HUES6 (cell line): ENCODE measurements around the gene CST9.
A peak's percentile ranks its signal among the peaks of the same experiment; 100 is the strongest.

Experiments used
- H3K27ac ChIP-seq: 2 replicates; pipeline ENCODE4 v1.7.0; 2013; ENCODE audit warnings: low read depth, mild to moderate bottlenecking, low read length, inconsistent platforms
- H3K27me3 ChIP-seq: 2 replicates; pipeline ENCODE4 v1.6.1; 2013; ENCODE audit warnings: low read length; ENCODE audit not compliant: control insufficient read depth, insufficient read depth
- H3K36me3 ChIP-seq: 2 replicates; pipeline ENCODE4 v1.6.1; 2013; ENCODE audit warnings: low read length; ENCODE audit not compliant: control insufficient read depth, insufficient read depth
- H3K4me1 ChIP-seq: 2 replicates; pipeline ENCODE4 v1.6.1; 2013; ENCODE audit warnings: low read length; ENCODE audit not compliant: control insufficient read depth, insufficient read depth
- H3K4me3 ChIP-seq: 2 replicates; pipeline ENCODE4 v1.5.1; 2013; ENCODE audit warnings: low read depth, low read length
- H3K9ac ChIP-seq: one replicate; pipeline ENCODE4 v1.6.1; 2013; ENCODE audit warnings: mild to moderate bottlenecking, low read length
- H3K9me3 ChIP-seq: 2 replicates; pipeline ENCODE4 v1.6.1; 2013; ENCODE audit warnings: low read depth, low read length; ENCODE audit not compliant: control insufficient read depth, insufficient read depth

The CST9 gene

DNA sequence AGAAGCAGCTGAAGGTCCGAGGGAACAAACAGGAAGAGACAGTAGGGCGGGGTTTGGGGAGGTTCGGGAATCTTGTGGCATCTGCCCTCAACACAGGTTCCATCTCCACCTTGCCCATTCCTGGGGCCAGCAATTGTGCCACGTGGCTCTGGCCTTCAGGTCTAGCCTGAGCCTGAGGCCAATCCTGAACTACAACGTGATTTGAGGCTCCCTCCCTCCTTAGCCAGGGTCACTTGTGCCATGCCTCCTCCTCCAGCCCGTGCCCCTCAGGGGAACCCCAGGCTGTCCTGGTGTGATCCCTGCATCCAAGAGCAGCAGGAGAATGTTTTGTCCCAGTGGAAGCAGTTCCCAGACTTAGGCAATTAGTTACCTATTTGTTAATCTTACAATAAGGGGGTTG, 3.0 kb downstream of the CST9 start:
- Histone ChIP-seq H3K9me3 (no peaks in the 10 kb centered on the region), H3K4me3 (no peak overlapping the region), H3K36me3 (no peaks in the 10 kb centered on the region), H3K9ac (no peak overlapping the region), H3K27me3 (no peaks in the 10 kb centered on the region; the same call in 1 of the 2 replicates), H3K27ac (no peak overlapping the region), H3K4me1 (0 out of 2 replicates have a peak, but pooled peaks cover 2% of the 10 kb centered on the region)

DNA sequence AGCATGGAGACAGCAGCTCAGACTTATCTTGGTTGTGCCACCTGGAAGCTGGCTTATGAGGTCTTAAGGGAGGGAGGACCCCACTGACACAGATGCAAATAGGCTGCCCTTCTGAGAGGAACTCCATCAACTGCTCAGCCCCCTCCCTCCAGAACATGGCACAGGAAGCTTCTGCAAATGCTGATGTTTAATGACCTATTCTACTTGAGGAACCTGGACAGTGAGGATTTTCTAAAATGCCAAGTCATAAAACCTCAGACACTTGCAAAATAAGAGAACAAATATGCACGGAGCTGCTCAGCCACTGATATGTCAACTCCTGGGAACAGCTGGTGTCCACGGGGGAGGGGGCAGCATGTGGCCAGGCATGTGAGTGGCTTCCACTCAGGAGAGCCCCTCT, 3.5 kb downstream of the CST9 start:
- no peaks in the 10 kb centered on the region for H3K9me3 ChIP-seq
- no peak overlapping the region for H3K4me3 ChIP-seq
- no peak overlapping the region for H3K9ac ChIP-seq
- no peak overlapping the region for H3K27ac ChIP-seq
- no peaks in the 10 kb centered on the region for H3K36me3 ChIP-seq
- no peaks in the 10 kb centered on the region; the same call in 1 of the 2 replicates for H3K27me3 ChIP-seq
- H3K4me1 ChIP-seq: 0 out of 2 replicates have a peak, but pooled peaks cover 2% of the 10 kb centered on the region

DNA sequence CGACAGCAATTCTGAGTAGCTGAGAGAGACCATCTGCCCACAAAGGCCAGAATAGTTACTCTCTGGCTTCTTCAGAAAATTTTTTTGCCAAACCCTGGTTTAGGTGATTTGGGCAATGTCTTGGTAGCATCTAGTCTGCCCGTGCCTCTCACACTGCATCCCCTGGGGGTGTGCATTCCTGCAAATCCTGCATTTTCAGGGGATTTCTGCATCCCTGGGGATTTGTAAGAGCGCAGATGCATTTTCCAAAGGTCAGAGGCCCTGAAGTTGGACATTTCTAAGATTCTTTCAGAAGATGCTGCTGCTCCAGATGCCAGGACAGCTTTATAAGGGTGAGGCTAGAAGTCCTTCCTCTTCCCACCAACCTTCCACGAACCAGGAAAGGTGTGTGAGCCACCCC, 4.0 kb downstream of the CST9 start:
- no peaks in the 10 kb centered on the region for H3K36me3 ChIP-seq
- H3K4me1 ChIP-seq: 0 out of 2 replicates have a peak, but pooled peaks cover 2% of the 10 kb centered on the region
- no peak overlapping the region for H3K4me3 ChIP-seq
- H3K9ac ChIP-seq: no peak overlapping the region
- no peak overlapping the region for H3K27ac ChIP-seq
- no peaks in the 10 kb centered on the region for H3K9me3 ChIP-seq
- H3K27me3 ChIP-seq: no peaks in the 10 kb centered on the region; the same call in 1 of the 2 replicates

DNA sequence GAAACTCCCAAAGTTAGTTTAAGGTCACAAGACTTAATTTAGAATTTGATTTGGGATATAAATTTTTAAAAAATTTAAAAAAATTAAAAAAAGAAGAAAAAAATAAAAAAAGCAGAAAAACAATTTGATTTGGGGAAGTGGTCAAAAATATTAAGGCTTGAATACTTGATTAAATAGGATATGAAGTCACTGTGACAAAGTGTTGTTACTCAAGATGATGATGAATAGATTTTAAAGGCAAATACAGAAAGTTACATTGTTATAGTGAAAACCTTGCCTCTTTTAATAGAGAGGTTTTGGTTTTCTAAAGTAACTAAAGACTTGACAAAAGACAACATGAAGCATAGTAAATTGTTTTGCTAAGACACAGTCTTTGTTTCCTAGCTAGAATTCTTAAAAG, 7.2 kb downstream of the CST9 start:
- Histone ChIP-seq H3K4me3 (no peak overlapping the region), H3K4me1 (0 out of 2 replicates have a peak, but pooled peaks cover 5% of the 10 kb centered on the region), H3K9me3 (no peaks in the 10 kb centered on the region; the same call in 1 of the 2 replicates), H3K27ac (no peak overlapping the region), H3K36me3 (no peaks in the 10 kb centered on the region), H3K9ac (no peak overlapping the region), H3K27me3 (no peaks in the 10 kb centered on the region)

DNA sequence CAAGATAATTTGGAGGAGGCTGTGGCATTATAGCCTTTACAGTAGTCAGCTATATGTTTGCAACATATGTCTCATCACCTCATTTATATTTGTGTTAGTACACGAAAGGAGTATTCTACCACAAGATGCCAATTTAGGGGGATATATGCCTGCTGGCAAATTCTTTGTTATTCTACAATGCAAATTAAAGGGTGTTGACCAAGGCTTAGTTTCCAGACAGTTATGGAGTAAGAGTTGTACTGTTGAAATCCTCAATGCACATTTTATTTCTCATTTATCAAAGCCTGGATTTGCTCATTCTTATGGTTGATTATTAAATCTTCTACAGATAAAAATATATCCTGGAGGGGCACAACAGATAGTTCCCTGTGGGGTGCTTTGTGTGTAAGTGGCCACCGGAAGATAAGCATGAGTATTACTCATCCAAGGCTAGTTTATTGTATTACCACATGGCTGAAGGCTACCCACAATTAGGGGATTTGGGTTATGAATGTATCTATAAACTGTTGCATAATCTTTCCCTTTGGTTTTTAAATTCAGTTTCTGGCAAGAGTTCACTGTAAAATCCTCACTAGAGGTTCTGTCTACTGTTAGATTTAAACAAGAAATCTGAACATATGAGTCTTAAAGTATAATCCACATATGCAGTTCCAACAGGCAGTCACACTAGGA, 9.0 kb downstream of the CST9 start:
- Histone ChIP-seq H3K9ac (no peak overlapping the region), H3K4me3 (no peak overlapping the region), H3K4me1 (0 out of 2 replicates have a peak, but pooled peaks cover 5% of the 10 kb centered on the region), H3K27ac (no peak overlapping the region), H3K27me3 (no peaks in the 10 kb centered on the region), H3K9me3 (no peaks in the 10 kb centered on the region; the same call in 1 of the 2 replicates), H3K36me3 (no peaks in the 10 kb centered on the region)

DNA sequence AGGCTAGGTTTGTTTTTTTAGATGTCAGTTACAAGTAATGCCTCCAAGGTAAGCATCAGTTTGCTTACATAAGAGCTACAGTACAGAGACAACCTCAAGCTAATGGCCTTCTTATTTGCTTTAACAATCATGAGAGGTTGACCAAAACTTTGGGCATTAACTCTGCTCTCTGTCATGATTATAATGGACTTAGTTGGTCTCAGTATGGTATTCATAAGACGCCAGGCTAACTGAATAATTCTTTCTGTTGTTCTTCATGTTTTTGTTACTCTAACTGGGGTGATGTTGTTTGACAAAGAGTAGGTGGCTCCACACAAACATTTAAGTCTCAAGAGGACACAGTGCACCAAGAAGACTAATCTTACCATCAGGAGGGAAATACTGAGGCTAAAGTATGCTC, 9.8 kb downstream of the CST9 start:
- Histone ChIP-seq H3K4me3 (no peak overlapping the region), H3K9ac (no peak overlapping the region), H3K9me3 (no peaks in the 10 kb centered on the region; the same call in 1 of the 2 replicates), H3K27ac (no peak overlapping the region), H3K27me3 (no peaks in the 10 kb centered on the region), H3K4me1 (0 out of 2 replicates have a peak, but pooled peaks cover 5% of the 10 kb centered on the region), H3K36me3 (no peaks in the 10 kb centered on the region)

DNA sequence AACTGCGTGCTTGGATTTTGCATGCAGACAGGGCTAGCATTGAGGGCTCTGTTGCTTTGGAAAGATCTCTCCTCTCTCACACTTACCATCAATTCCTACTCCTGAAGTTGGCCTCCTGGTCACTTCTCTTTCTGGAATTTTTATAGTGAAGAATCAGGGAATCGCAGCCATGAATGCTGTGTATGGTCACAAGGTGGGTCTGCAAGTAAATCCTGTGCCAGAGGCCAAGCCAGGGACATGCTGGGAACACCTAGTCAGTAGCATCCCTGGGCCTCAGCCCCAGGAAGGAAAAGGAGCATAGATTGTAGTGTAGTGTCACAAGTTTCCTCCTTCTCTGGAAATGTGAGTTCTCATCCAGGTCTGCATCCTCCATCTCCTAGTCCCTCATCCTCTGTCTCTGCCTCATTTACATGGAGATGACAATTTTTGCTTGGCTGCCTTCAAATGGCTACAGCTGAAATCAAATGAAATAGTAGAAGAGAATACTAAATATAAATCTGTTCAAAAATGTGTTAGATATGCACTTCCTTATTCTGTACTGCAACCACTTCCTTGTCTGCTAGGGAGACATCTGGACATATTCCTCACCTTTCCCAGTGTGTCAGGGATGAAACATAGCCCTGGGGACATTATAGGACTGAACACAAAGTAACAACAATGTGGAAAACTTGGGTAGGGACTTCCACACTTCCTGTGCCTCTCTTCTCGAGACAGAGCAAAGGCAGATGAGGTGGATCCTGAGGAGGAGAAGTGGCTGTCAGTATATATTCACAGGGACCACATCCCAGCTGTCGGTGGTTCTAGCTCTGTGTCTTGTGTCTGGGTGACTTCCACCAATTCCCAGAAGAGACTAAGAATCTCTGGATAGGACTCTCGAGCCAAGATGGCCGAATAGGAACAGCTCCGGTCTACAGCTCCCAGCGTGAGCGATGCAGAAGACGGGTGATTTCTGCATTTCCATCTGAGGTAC, 17.0 kb downstream of the CST9 start:
- Histone ChIP-seq H3K27ac (no peak overlapping the region), H3K4me3 (peak overlapping the region; percentile 33), H3K27me3 (no peaks in the 10 kb centered on the region), H3K9me3 (0 out of 2 replicates have a peak, but pooled peaks cover 2% of the 10 kb centered on the region), H3K4me1 (peaks cover 4% of the 10 kb centered on the region; the same call in 1 of the 2 replicates), H3K36me3 (no peaks in the 10 kb centered on the region), H3K9ac (no peak overlapping the region)

DNA sequence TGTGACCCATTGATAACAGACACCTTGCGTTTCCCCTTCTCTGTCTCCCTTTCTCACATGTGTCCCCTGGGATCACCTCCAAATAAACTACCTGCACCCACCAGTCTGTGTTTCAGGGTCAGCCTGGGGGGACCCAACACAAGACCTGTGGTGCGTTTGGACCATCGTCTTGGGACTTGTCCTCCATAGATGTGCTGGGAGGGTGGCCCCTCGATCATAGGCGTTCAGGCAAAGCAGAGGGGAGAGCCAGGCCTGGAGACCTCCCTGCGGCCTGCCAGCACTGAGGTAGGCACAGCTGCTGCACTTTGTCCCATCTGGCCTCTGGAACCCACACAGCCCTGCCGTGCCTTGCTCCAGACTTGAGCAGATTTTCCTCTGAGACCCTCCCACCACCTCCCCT, 18.1 kb downstream of the CST9 start:
- Histone ChIP-seq H3K36me3 (no peaks in the 10 kb centered on the region), H3K4me1 (peaks cover 4% of the 10 kb centered on the region; the same call in 1 of the 2 replicates), H3K27ac (no peak overlapping the region), H3K27me3 (no peaks in the 10 kb centered on the region), H3K9ac (no peak overlapping the region), H3K9me3 (0 out of 2 replicates have a peak, but pooled peaks cover 2% of the 10 kb centered on the region), H3K4me3 (no peak overlapping the region)

DNA sequence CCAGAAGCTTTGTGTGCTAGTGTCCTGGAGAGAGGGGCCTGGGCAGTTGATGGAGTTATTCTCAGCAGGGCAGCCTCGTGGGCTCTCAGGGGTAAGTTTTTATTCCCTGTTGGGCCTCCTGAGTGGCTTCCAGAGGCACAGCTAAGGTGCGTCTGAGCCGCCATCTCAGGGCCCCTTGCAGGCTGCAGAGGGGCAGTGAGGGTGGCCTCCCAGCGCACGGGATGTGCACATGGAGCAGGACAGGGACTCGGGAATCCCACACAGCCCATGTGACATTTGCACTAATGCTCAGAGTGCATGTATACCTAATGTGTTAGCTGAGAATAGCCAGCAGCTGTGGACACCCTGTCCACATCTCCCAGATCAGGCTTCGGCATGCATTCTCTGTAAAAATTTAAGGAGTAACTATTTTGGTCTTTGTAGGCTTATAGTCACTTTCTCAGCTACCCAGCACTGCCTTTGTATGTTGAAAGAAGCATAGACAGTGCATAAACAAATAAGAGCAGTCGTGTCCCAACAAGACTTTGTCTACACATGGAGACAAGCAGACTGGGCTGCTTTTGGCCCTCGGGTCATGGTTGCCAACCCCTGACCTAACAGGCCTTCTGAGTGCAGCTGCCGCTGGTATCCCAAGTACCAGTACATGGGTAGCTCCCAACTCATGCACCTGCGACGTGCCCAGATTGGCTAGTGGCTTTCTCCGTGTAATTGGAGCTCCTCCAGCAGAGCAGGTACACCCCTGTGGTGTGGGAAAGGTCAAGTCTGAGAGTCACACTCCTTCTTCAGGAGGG, 18.8 kb downstream of the CST9 start:
- Histone ChIP-seq H3K9me3 (peaks cover 2% of the 10 kb centered on the region; the same call in 1 of the 2 replicates), H3K27me3 (no peaks in the 10 kb centered on the region), H3K9ac (no peak overlapping the region), H3K4me3 (no peak overlapping the region), H3K27ac (no peak overlapping the region), H3K4me1 (peaks cover 4% of the 10 kb centered on the region; the same call in 1 of the 2 replicates), H3K36me3 (no peaks in the 10 kb centered on the region)
